Activated CD8-positive, alpha-beta memory T cell treated with anti-CD3 and anti-CD28 coated beads for 36 hours (primary cell): ENCODE data around the gene TNFSF15. TPM values are rescaled to one million over a fixed set of nuclear protein-coding genes. Genes with fewer than 3 reads are reported as not detected.

ENCODE experiments used
- CTCF ChIA-PET: fragments of 350-600 bp; sonication (Branson Sonifier 250); formaldehyde crosslinking; loops from one replicate; lab custom pipeline; 2021; ENCODE audit warnings: antibody characterized with exemption; lab: Charles Lee
- POLR2A ChIA-PET: fragments of 350-600 bp; sonication (Branson Sonifier 250); formaldehyde crosslinking; loops from one replicate; lab custom pipeline; 2021; ENCODE audit warnings: antibody characterized with exemption; lab: Charles Lee
- total RNA-seq, 2 experiments: library from RNA; stranded (reverse); gene quantifications; one replicate each; pipeline ENCODE4 v1.2.3, GENCODE V29; 2021

Gene TNFSF15
- under 1 TPM; 0.23 to 0.29 TPM for total RNA-seq

- POLR2A ChIA-PET: no interaction called here
- CTCF ChIA-PET: interaction anchor here (1.0 to 2.4 kb wide), 2 partner anchors 36 to 66 kb away, joined by 3 to 6 read pairs; no protein-coding TSS in a partner anchor
Measured at GRCh38 chr9:114805670-114806525, at the start of gene TNFSF15. TSS of gene TNFSF15 (minus strand) at chr9:114806039. CDS start at chr9:114806012, 27 bp downstream.

- ChIA-PET CTCF (no interaction called here), POLR2A (no interaction called here)
Measured at GRCh38 chr9:114855488-114855887, 49.6 kb upstream of the TNFSF15 start.

GRCh38 chr9:114854736-114855355 lies 49.0 kb upstream of the TNFSF15 start:
- POLR2A ChIA-PET: no interaction called here

GRCh38 chr9:114853071-114853855 lies 47.4 kb upstream of the TNFSF15 start:
- CTCF ChIA-PET: no interaction called here

More at GRCh38 chr9:114854736-114855355, 49.0 kb upstream of the TNFSF15 start:
- CTCF ChIA-PET: interaction anchor here (0.7 kb wide), 1 partner anchor 118 kb away, joined by 4 read pairs; no protein-coding TSS in a partner anchor

GRCh38 chr9:114852050-114852594 lies 46.3 kb upstream of the TNFSF15 start:
- POLR2A ChIA-PET: no interaction called here
- CTCF ChIA-PET: no interaction called here

More at GRCh38 chr9:114853071-114853855, 47.4 kb upstream of the TNFSF15 start:
- POLR2A ChIA-PET: no interaction called here

- ChIA-PET POLR2A (no interaction called here), CTCF (no interaction called here)
Measured at GRCh38 chr9:114851306-114851705, 45.5 kb upstream of the TNFSF15 start.

GRCh38 chr9:114850871-114851270 lies 45.0 kb upstream of the TNFSF15 start:
- CTCF ChIA-PET: no interaction called here
- POLR2A ChIA-PET: no interaction called here

- CTCF ChIA-PET: no interaction called here
- POLR2A ChIA-PET: no interaction called here
Measured at GRCh38 chr9:114849450-114849849, 43.6 kb upstream of the TNFSF15 start.

- ChIA-PET CTCF (interaction anchor here (0.8 to 1.0 kb wide), 2 partner anchors 41 to 168 kb away, joined by 3 read pairs; no protein-coding TSS in a partner anchor), POLR2A (no interaction called here)
Measured at GRCh38 chr9:114847492-114848417, 41.9 kb upstream of the TNFSF15 start.

GRCh38 chr9:114845373-114845772 lies 39.5 kb upstream of the TNFSF15 start:
- CTCF ChIA-PET: no interaction called here
- POLR2A ChIA-PET: no interaction called here

- ChIA-PET CTCF (interaction anchor here (0.7 kb wide), 1 partner anchor 436 kb away, joined by 4 read pairs; no protein-coding TSS in a partner anchor), POLR2A (interaction anchor here (0.7 kb wide), 1 partner anchor 26 kb away, joined by 4 read pairs; no protein-coding TSS in a partner anchor)
Measured at GRCh38 chr9:114844766-114845165, 38.9 kb upstream of the TNFSF15 start.

GRCh38 chr9:114837923-114838322 lies 32.1 kb upstream of the TNFSF15 start:
- CTCF ChIA-PET: no interaction called here

GRCh38 chr9:114836769-114837168 lies 30.9 kb upstream of the TNFSF15 start:
- ChIA-PET POLR2A (no interaction called here), CTCF (no interaction called here)

More at GRCh38 chr9:114837923-114838322, 32.1 kb upstream of the TNFSF15 start:
- POLR2A ChIA-PET: no interaction called here

GRCh38 chr9:114834386-114834785 lies 28.5 kb upstream of the TNFSF15 start:
- CTCF ChIA-PET: no interaction called here
- POLR2A ChIA-PET: no interaction called here

GRCh38 chr9:114830546-114830945 lies 24.7 kb upstream of the TNFSF15 start:
- CTCF ChIA-PET: no interaction called here
- POLR2A ChIA-PET: no interaction called here

GRCh38 chr9:114829574-114830440 lies 24.0 kb upstream of the TNFSF15 start:
- ChIA-PET CTCF (no interaction called here), POLR2A (no interaction called here)

- ChIA-PET POLR2A (no interaction called here), CTCF (no interaction called here)
Measured at GRCh38 chr9:114828303-114828650, 22.4 kb upstream of the TNFSF15 start.
